Smooth muscle cell (in vitro differentiated cells): ENCODE data around the gene ADAMTS2. TPM values are rescaled to one million over a fixed set of nuclear protein-coding genes. Genes with fewer than 3 reads are reported as not detected.

Experiments used
- DNase-seq: peaks from one replicate; lab custom pipeline; 2025; ENCODE audit not compliant: unreplicated experiment; lab: John Stamatoyannopoulos, UW
- H2AFZ ChIP-seq: fragments of 200-600 bp; sonication (generic); 2 replicates; pipeline ENCODE4 v1.6.0; 2016; ENCODE audit warnings: antibody characterized with exemption, low read depth, mild to moderate bottlenecking
- H3F3A ChIP-seq: fragments of 200-600 bp; sonication (generic); 2 replicates; pipeline ENCODE4 v1.6.0; 2017; ENCODE audit warnings: antibody characterized with exemption, low read depth
- H3K27ac ChIP-seq: fragments of 200-600 bp; sonication (generic); 2 replicates; pipeline ENCODE4 v1.5.1; 2016; ENCODE audit warnings: low read depth, mild to moderate bottlenecking
- H3K27me3 ChIP-seq: fragments of 200-600 bp; sonication (generic); 2 replicates; pipeline ENCODE4 v1.6.1; 2016; ENCODE audit warnings: low read depth, mild to moderate bottlenecking
- H3K36me3 ChIP-seq: fragments of 200-600 bp; sonication (generic); 2 replicates; pipeline ENCODE4 v1.5.1; 2016; ENCODE audit warnings: low read depth
- H3K4me1 ChIP-seq: fragments of 200-600 bp; sonication (generic); 2 replicates; pipeline ENCODE4 v1.5.1; 2016; ENCODE audit warnings: low read depth
- H3K4me2 ChIP-seq: fragments of 200-600 bp; sonication (generic); 2 replicates; pipeline ENCODE4 v1.6.0; 2016; ENCODE audit warnings: mild to moderate bottlenecking
- H3K4me3 ChIP-seq: fragments of 200-600 bp; sonication (generic); 2 replicates; pipeline ENCODE4 v1.5.1; 2016; ENCODE audit warnings: mild to moderate bottlenecking
- H3K79me2 ChIP-seq: fragments of 200-600 bp; sonication (generic); 2 replicates; pipeline ENCODE4 v1.6.0; 2016; ENCODE audit warnings: low read depth, mild to moderate bottlenecking
- H3K9ac ChIP-seq: fragments of 200-600 bp; sonication (generic); 2 replicates; pipeline ENCODE4 v1.6.0; 2016; ENCODE audit warnings: low read depth
- H3K9me3 ChIP-seq: fragments of 200-600 bp; sonication (generic); replicated peaks from 2 replicates; pipeline ENCODE4 v1.5.1; 2016; ENCODE audit warnings: low read depth
- H4K20me1 ChIP-seq: fragments of 200-600 bp; sonication (generic); 2 replicates; pipeline ENCODE4 v1.6.0; 2016; ENCODE audit warnings: low read depth
- CTCF ChIP-seq: fragments of 200-600 bp; sonication (generic); IDR thresholded peaks from 2 replicates; pipeline ENCODE4 v1.5.1; 2017; ENCODE audit warnings: borderline replicate concordance, mild to moderate bottlenecking, antibody characterized with exemption; ENCODE audit not compliant: insufficient read depth, poor library complexity, severe bottlenecking
- WGBS: methylation state at CpG from one replicate; pipeline ENCODE4 v1.1.7; 2016; ENCODE audit warnings: low lambda C conversion rate; 5-methylcytosine and 5-hydroxymethylcytosine counted together
- polyA plus RNA-seq: library from polyadenylated mRNA; unstranded; fragments of >200 nt; fragmentation: Nextera tagmentation; extraction: Ambion mirVana; gene quantifications from 2 replicates; pipeline ENCODE4 v1.2.1, GENCODE V29; 2016
- total RNA-seq: library from RNA; depleted of rRNA; stranded (reverse); fragments of >200 nt; gene quantifications from 2 replicates; pipeline ENCODE4 v1.2.3, GENCODE V29; 2014

Gene ADAMTS2
- total and polyA plus RNA-seq, 2 experiments from 2014 or later: 22.8 to 37.5 TPM

GRCh38 chr5:179209359-179210150 is 135.7 kb downstream of the ADAMTS2 start:
- no peak overlapping the region for H3K4me2 ChIP-seq
- no peak overlapping the region for H3K27ac ChIP-seq

GRCh38 chr5:179208706-179209358 is 136.4 kb downstream of the ADAMTS2 start:
- no peaks in the 10 kb centered on the region for H3K36me3 ChIP-seq
- no peak overlapping the region for H2AFZ ChIP-seq
- no peak for DNase-seq
- no peaks in the 10 kb centered on the region for H3K79me2 ChIP-seq
- no peak overlapping the region for H3K4me2 ChIP-seq
- WGBS: 90% methylated on average over 18 of the region's 18 CpGs
- H3F3A ChIP-seq: no peaks in the 10 kb centered on the region
- TF ChIP-seq CTCF: no peak
- H3K9ac ChIP-seq: no peak overlapping the region
- H3K4me1 ChIP-seq: no peaks in the 10 kb centered on the region
- H3K9me3 ChIP-seq: no peaks in the 10 kb centered on the region
- no peaks in the 10 kb centered on the region for H3K27me3 ChIP-seq
- peaks cover 8% of the 10 kb centered on the region for H4K20me1 ChIP-seq
- H3K4me3 ChIP-seq: no peak overlapping the region
- no peak overlapping the region for H3K27ac ChIP-seq

More at GRCh38 chr5:179209359-179210150, 135.7 kb downstream of the ADAMTS2 start:
- no peaks in the 10 kb centered on the region for H3F3A ChIP-seq
- no peak overlapping the region for H2AFZ ChIP-seq
- no peaks in the 10 kb centered on the region for H3K27me3 ChIP-seq
- DNase-seq: no peak
- no peaks in the 10 kb centered on the region for H3K9me3 ChIP-seq
- WGBS: 69% methylated on average over 19 of the region's 20 CpGs
- H3K79me2 ChIP-seq: no peaks in the 10 kb centered on the region
- H3K9ac ChIP-seq: no peak overlapping the region
- H3K4me3 ChIP-seq: no peak overlapping the region
- H3K4me1 ChIP-seq: no peaks in the 10 kb centered on the region
- no peak for TF ChIP-seq CTCF
- peaks cover 8% of the 10 kb centered on the region for H4K20me1 ChIP-seq
- H3K36me3 ChIP-seq: no peaks in the 10 kb centered on the region

- no peak overlapping the region for H2AFZ ChIP-seq
- no peak for TF ChIP-seq CTCF
- no peaks in the 10 kb centered on the region for H3K79me2 ChIP-seq
- no peaks in the 10 kb centered on the region for H3F3A ChIP-seq
- H3K4me3 ChIP-seq: no peak overlapping the region
- 90% methylated on average over 22 of the region's 22 CpGs for WGBS
- H3K4me1 ChIP-seq: no peaks in the 10 kb centered on the region
- no peak overlapping the region for H3K4me2 ChIP-seq
- no peak overlapping the region for H3K27ac ChIP-seq
- H3K9ac ChIP-seq: no peak overlapping the region
- H3K36me3 ChIP-seq: no peaks in the 10 kb centered on the region
- H4K20me1 ChIP-seq: peaks cover 8% of the 10 kb centered on the region
- DNase-seq: no peak
- no peaks in the 10 kb centered on the region for H3K27me3 ChIP-seq
- no peaks in the 10 kb centered on the region for H3K9me3 ChIP-seq
Measured at GRCh38 chr5:179207920-179208705, 137.1 kb downstream of the ADAMTS2 start.
